Type B pancreatic cell (in vitro differentiated cells): Measurements from ENCODE around the gene TMEM163. TPM values are rescaled to one million over a fixed set of nuclear protein-coding genes. Genes with fewer than 3 reads are reported as not detected.

Source experiments
- DNase-seq: peaks from one replicate; pipeline ENCODE4 v3.0.0; 2021; ENCODE audit warnings: mixed read lengths; ENCODE audit not compliant: unreplicated experiment; ENCODE audit errors: extremely low spot score
- H3K27ac Mint-ChIP-seq: 2 replicates; pipeline ENCODE4 v1.8.0; 2021; ENCODE audit warnings: mild to moderate bottlenecking, mixed read lengths
- H3K27me3 Mint-ChIP-seq: 2 replicates; pipeline ENCODE4 v1.8.0; 2021; ENCODE audit warnings: mixed read lengths
- H3K36me3 Mint-ChIP-seq: 2 replicates; pipeline ENCODE4 v1.8.0; 2021; ENCODE audit warnings: mixed read lengths
- H3K4me1 Mint-ChIP-seq: one replicate; pipeline ENCODE4 v1.8.0; 2021; ENCODE audit warnings: mixed read lengths; ENCODE audit not compliant: unreplicated experiment
- H3K4me3 Mint-ChIP-seq: 2 replicates; pipeline ENCODE4 v1.8.0; 2021; ENCODE audit warnings: mild to moderate bottlenecking, mixed read lengths
- H3K9me3 Mint-ChIP-seq: 2 replicates; pipeline ENCODE4 v1.8.0; 2021; ENCODE audit warnings: mixed read lengths
- total RNA-seq: library from RNA; stranded (reverse); gene quantifications from 2 replicates; pipeline ENCODE4 v1.2.1, GENCODE V29; 2021; ENCODE audit warnings: low replicate concordance
- TF ChIP-seq, protein P1 (sequence below): fragments of 200-600 bp; sonication (generic); conservative IDR thresholded peaks from 2 replicates; pipeline ENCODE4 v1.5.0; 2021; ENCODE audit warnings: antibody characterized with exemption, mild to moderate bottlenecking

TMEM163 gene
- total RNA-seq, 1 donor from 2014 or later = 4.0 TPM

DNA sequence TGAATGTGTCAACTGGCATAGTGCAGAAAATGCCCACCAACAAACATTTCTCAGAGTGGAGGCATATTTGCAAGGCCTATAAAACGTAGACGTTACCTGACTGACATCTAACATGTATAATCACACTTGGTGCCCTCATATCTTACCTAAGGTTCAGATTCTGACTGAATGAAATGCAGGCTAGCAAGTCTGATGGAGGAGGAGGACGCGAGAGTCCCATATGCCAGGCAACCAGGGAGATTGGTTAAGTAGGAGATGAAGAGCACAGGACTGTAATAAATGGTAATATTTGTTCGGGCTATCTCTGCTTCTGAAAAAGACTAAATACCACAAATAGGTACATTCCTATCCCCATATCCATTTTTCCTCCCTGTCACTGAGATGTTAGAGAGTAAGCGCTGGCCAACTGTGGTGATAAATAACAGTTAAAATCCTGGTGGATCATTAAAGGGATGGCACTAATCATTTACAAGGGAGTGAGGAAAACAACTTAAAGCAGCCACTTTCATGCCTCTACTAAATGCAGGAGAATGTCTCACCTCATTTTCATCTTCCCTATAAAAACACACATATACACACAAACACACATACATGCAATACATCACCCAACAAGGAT is 217.2 kb downstream of the TMEM163 start:
- H3K36me3 Mint-ChIP-seq = no peaks in the 10 kb centered on the region
- no peaks in the 10 kb centered on the region for H3K9me3 Mint-ChIP-seq
- TF ChIP-seq, protein P1, sequence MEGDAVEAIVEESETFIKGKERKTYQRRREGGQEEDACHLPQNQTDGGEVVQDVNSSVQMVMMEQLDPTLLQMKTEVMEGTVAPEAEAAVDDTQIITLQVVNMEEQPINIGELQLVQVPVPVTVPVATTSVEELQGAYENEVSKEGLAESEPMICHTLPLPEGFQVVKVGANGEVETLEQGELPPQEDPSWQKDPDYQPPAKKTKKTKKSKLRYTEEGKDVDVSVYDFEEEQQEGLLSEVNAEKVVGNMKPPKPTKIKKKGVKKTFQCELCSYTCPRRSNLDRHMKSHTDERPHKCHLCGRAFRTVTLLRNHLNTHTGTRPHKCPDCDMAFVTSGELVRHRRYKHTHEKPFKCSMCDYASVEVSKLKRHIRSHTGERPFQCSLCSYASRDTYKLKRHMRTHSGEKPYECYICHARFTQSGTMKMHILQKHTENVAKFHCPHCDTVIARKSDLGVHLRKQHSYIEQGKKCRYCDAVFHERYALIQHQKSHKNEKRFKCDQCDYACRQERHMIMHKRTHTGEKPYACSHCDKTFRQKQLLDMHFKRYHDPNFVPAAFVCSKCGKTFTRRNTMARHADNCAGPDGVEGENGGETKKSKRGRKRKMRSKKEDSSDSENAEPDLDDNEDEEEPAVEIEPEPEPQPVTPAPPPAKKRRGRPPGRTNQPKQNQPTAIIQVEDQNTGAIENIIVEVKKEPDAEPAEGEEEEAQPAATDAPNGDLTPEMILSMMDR = no peak
- no peak for DNase-seq
- H3K4me3 Mint-ChIP-seq = no peak overlapping the region
- H3K27me3 Mint-ChIP-seq = peaks cover 9% of the 10 kb centered on the region
- H3K27ac Mint-ChIP-seq = no peak overlapping the region
- H3K4me1 Mint-ChIP-seq = peaks cover 14% of the 10 kb centered on the region

DNA sequence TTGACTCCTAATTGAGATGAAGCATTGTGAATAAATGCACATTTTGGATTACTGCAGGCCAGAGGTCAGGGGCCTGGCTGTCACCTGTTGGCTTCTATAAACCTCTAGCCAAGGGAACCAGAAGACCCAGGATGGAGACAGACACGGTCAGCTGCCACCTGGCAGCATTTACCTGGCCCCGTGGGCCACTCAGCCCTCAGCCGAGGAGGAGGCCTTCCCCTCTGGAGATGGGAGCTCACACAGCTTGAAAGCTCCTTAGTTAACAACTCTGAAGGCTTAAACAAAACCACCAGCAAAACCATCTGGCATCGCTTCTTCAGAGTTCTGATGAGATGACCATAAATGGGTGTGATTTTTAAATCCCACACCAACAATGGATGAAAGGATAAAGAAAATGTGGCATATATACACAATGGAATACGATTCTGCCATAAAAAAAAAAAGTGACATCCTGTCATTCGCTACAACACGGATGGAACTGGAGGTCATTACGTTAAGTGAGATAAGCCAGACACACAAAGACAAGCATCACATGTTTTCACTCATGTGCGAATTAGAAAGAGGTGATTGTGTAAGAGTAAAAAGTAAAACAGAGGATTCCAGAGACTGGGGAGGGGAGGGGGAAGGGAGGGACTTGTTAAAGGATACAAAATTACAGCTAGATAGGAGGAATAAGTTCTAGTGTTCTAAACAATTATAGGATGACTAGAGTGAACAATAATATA is 218.4 kb downstream of the TMEM163 start:
- H3K4me1 Mint-ChIP-seq = peaks cover 14% of the 10 kb centered on the region
- TF ChIP-seq, protein P1 = no peak
- H3K27me3 Mint-ChIP-seq = peaks cover 11% of the 10 kb centered on the region
- no peak overlapping the region for H3K4me3 Mint-ChIP-seq
- peaks cover 3% of the 10 kb centered on the region for H3K9me3 Mint-ChIP-seq
- DNase-seq = no peak
- no peak overlapping the region for H3K27ac Mint-ChIP-seq
- H3K36me3 Mint-ChIP-seq = no peaks in the 10 kb centered on the region

DNA sequence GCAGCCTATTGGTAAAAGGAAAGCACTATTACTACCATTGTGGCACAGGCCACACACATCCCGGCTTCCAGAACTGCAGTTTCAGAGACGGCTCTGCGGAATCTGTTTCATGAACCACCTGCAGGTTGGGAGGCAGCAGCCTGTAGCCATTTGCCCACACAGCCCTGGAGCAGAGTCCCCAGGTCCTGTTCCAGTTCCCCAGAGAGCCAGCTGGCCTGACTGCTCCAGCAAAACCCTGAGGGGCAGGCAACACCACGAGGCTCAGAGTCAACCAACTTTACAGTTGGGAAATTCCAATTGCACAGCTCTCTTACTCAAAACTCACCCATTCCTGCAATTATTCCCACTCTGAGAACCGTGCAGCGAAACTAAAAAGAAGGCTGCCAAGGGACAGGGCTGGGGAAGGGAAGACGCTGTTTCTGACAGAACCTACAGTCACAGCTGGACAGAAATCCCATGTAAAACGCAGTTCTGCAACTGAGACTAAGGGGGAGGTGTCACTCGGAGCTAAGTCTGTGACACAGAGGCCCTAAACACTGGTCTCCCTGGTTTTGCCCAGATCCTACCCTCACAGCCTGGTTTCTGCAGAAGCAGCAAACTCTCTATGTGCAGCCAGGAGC is 219.4 kb downstream of the TMEM163 start:
- Mint-ChIP-seq H3K27me3 (peaks cover 15% of the 10 kb centered on the region), H3K4me3 (no peak overlapping the region), H3K27ac (no peak overlapping the region), H3K9me3 (peaks cover 8% of the 10 kb centered on the region), H3K36me3 (no peaks in the 10 kb centered on the region), H3K4me1 (peaks cover 14% of the 10 kb centered on the region)
- TF ChIP-seq, protein P1 = no peak
- no peak for DNase-seq

- DNase-seq = peak; percentile 54
- Mint-ChIP-seq H3K27me3 (peaks cover 15% of the 10 kb centered on the region), H3K27ac (no peak overlapping the region), H3K4me1 (peaks cover 14% of the 10 kb centered on the region), H3K4me3 (no peak overlapping the region), H3K9me3 (peaks cover 8% of the 10 kb centered on the region), H3K36me3 (no peaks in the 10 kb centered on the region)
- TF ChIP-seq, protein P1 = no peak
These were observed 220.1 kb downstream of the TMEM163 start for GRCh38 chr2:134498654-134499053.

DNA sequence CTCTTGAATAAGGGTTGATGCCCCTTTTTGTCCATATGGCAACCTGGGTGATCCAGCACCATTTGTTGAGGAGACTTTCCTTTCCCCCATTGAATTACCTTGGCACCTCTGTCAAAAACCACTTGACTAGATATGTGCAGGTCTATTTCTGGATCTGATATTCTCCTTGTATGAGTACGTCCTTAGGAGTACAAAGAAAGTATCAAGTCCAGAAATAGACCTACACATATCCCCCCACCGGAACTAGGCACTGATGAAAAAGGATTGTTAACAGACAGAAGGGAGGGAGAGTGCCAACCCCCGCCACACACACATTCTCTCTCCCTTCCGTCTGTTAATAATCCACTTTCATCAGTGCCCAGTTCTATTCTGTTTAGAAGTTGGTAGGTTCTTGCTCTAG is 225.0 kb downstream of the TMEM163 start:
- peaks cover 8% of the 10 kb centered on the region for H3K9me3 Mint-ChIP-seq
- no peak overlapping the region for H3K27ac Mint-ChIP-seq
- H3K4me3 Mint-ChIP-seq = no peak overlapping the region

More for the DNA sequence above, 225.0 kb downstream of the TMEM163 start:
- TF ChIP-seq, protein P1 = no peak
- peaks cover 18% of the 10 kb centered on the region for H3K27me3 Mint-ChIP-seq
- no peaks in the 10 kb centered on the region for H3K36me3 Mint-ChIP-seq
- no peaks in the 10 kb centered on the region for H3K4me1 Mint-ChIP-seq
- DNase-seq = peak; percentile 15
